NT2/D1 (cell line): ENCODE results near the gene OVAAL.
"Not testable (repeated sequence)": the region's sequence is repeated elsewhere in the genome, so short reads cannot be mapped to it uniquely, and the experiment has no call there.

ENCODE experiments used
- YY1 ChIP-seq: IDR thresholded peaks from 2 replicates; pipeline ENCODE4 v1.6.1; 2011; ENCODE audit not compliant: insufficient read length, insufficient read depth
- ZNF274 ChIP-seq: IDR thresholded peaks from 2 replicates; pipeline ENCODE4 v1.6.1; 2011; ENCODE audit warnings: mild to moderate bottlenecking, low read depth, low read length

DNA sequence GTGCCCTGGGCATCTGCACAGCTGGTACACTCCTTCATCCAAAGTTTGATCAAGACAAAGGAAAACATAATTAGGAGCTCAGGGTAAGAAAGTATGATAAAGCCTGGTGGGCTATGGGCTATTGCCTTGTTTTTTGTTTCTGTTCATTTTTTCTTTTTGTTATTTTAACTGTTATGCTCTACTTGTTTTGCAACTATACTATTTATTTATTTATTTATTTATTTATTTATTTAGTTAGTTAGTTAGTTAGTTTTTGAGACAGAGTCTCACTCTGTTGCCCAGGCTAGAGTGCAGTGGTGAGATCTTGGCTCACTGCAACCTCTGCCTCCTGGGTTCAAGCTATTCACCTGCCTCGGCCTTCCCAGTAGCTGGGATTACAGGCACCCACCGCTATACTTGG is 5.7 kb upstream of the OVAAL start:
- not testable (repeated sequence) for TF ChIP-seq ZNF274, YY1
